BLaER1 (cell line): ENCODE measurements around the gene KPNA2.
"Not testable (repeated sequence)": the region's sequence is repeated elsewhere in the genome, so short reads cannot be mapped to it uniquely, and the experiment has no call there.

ENCODE experiments used
- H3K27ac ChIP-seq: shearing (Covaris generic); formaldehyde crosslinking; 2 replicates; pipeline ENCODE4 v1.8.1; 2022
- H3K27me3 ChIP-seq: shearing (Covaris generic); formaldehyde crosslinking; 2 replicates; pipeline ENCODE4 v1.8.1; 2022
- H3K36me3 ChIP-seq: shearing (Covaris generic); formaldehyde crosslinking; 2 replicates; pipeline ENCODE4 v1.8.1; 2022
- H3K4me1 ChIP-seq: shearing (Covaris generic); formaldehyde crosslinking; 2 replicates; pipeline ENCODE4 v1.8.1; 2022
- H3K4me2 ChIP-seq: shearing (Covaris generic); formaldehyde crosslinking; 2 replicates; pipeline ENCODE4 v1.8.1; 2022
- H3K4me3 ChIP-seq: shearing (Covaris generic); formaldehyde crosslinking; 2 replicates; pipeline ENCODE4 v1.8.1; 2022
- H3K9ac ChIP-seq: shearing (Covaris generic); formaldehyde crosslinking; 2 replicates; pipeline ENCODE4 v1.8.1; 2022
- H3K9me3 ChIP-seq: shearing (Covaris generic); formaldehyde crosslinking; 2 replicates; pipeline ENCODE4 v1.8.1; 2022
- H4K20me1 ChIP-seq: shearing (Covaris generic); formaldehyde crosslinking; 2 replicates; pipeline ENCODE4 v1.8.1; 2022
- Cebpa-rat ChIP-seq: shearing (Covaris generic); IDR thresholded peaks from 2 replicates; pipeline ENCODE4 v1.8.1; 2022

The KPNA2 gene

GRCh38 chr17:68019675-68020408, 15.7 kb upstream of the KPNA2 start:
- peak overlapping the region; percentile 81 for H3K4me2 ChIP-seq
- H3K9me3 ChIP-seq: no peaks in the 10 kb centered on the region
- H4K20me1 ChIP-seq: no peaks in the 10 kb centered on the region
- H3K36me3 ChIP-seq: no peaks in the 10 kb centered on the region
- peak overlapping the region; percentile 70 for H3K4me3 ChIP-seq
- H3K9ac ChIP-seq: peak overlapping the region; percentile 77
- H3K27ac ChIP-seq: peak overlapping the region; percentile 76
- peaks cover 15% of the 10 kb centered on the region for H3K4me1 ChIP-seq
- H3K27me3 ChIP-seq: no peaks in the 10 kb centered on the region
- no peak for TF ChIP-seq Cebpa-rat

- peak overlapping the region; percentile 70 for H3K4me3 ChIP-seq
- peak overlapping the region; percentile 77 for H3K9ac ChIP-seq
- no peaks in the 10 kb centered on the region for H4K20me1 ChIP-seq
- no peaks in the 10 kb centered on the region for H3K36me3 ChIP-seq
- peak overlapping the region; percentile 81 for H3K4me2 ChIP-seq
- H3K27me3 ChIP-seq: no peaks in the 10 kb centered on the region
- TF ChIP-seq Cebpa-rat: no peak
- H3K27ac ChIP-seq: peak overlapping the region; percentile 76
- H3K9me3 ChIP-seq: no peaks in the 10 kb centered on the region
- peaks cover 15% of the 10 kb centered on the region for H3K4me1 ChIP-seq
These were observed 15.2 kb upstream of the KPNA2 start for GRCh38 chr17:68020409-68020756.

- H3K4me3 ChIP-seq: peak overlapping the region; percentile 70
- H3K4me1 ChIP-seq: peaks cover 15% of the 10 kb centered on the region
- H3K27ac ChIP-seq: peak overlapping the region; percentile 76; the same call in 1 of the 2 replicates
- H3K4me2 ChIP-seq: peak overlapping the region; percentile 81
- peak overlapping the region; percentile 77 for H3K9ac ChIP-seq
- not testable (repeated sequence) for H3K9me3 ChIP-seq, H3K36me3 ChIP-seq, H4K20me1 ChIP-seq, H3K27me3 ChIP-seq
These were observed 14.7 kb upstream of the KPNA2 start for GRCh38 chr17:68020791-68021190.

GRCh38 chr17:68021963-68022362, 13.6 kb upstream of the KPNA2 start:
- Histone ChIP-seq H3K4me2 (no peak overlapping the region), H3K27ac (no peak overlapping the region), H3K36me3 (no peaks in the 10 kb centered on the region), H3K9me3 (no peaks in the 10 kb centered on the region), H4K20me1 (no peaks in the 10 kb centered on the region), H3K27me3 (no peaks in the 10 kb centered on the region), H3K4me3 (no peak overlapping the region), H3K9ac (no peak overlapping the region), H3K4me1 (peaks cover 15% of the 10 kb centered on the region)
- TF ChIP-seq Cebpa-rat: no peak

GRCh38 chr17:68022547-68022946, 13.0 kb upstream of the KPNA2 start:
- not testable (repeated sequence) for H3K4me2 ChIP-seq, H3K9ac ChIP-seq, H3K36me3 ChIP-seq, H3K27ac ChIP-seq, H3K27me3 ChIP-seq, H4K20me1 ChIP-seq, H3K4me3 ChIP-seq, H3K9me3 ChIP-seq
- peaks cover 15% of the 10 kb centered on the region for H3K4me1 ChIP-seq

GRCh38 chr17:68029512-68030215, 5.9 kb upstream of the KPNA2 start:
- no peak overlapping the region for H3K4me2 ChIP-seq
- H4K20me1 ChIP-seq: no peaks in the 10 kb centered on the region
- H3K36me3 ChIP-seq: no peaks in the 10 kb centered on the region
- TF ChIP-seq Cebpa-rat: no peak
- no peaks in the 10 kb centered on the region for H3K27me3 ChIP-seq
- no peaks in the 10 kb centered on the region for H3K9me3 ChIP-seq
- no peak overlapping the region for H3K9ac ChIP-seq
- H3K27ac ChIP-seq: no peak overlapping the region
- H3K4me1 ChIP-seq: peaks cover 8% of the 10 kb centered on the region
- H3K4me3 ChIP-seq: no peak overlapping the region

- Histone ChIP-seq H3K4me3 (no peak overlapping the region), H3K4me2 (no peak overlapping the region), H3K9ac (no peak overlapping the region), H3K4me1 (peaks cover 31% of the 10 kb centered on the region), H3K9me3 (no peaks in the 10 kb centered on the region), H3K27me3 (no peaks in the 10 kb centered on the region), H3K27ac (no peak overlapping the region), H3K36me3 (peaks cover 21% of the 10 kb centered on the region), H4K20me1 (peaks cover 33% of the 10 kb centered on the region)
- TF ChIP-seq Cebpa-rat: no peak
These were observed 1.7 kb upstream of the KPNA2 start for GRCh38 chr17:68033636-68034451.

GRCh38 chr17:68034452-68034776, 1.1 kb upstream of the KPNA2 start:
- TF ChIP-seq Cebpa-rat: no peak
- no peak overlapping the region for H3K27ac ChIP-seq
- peak overlapping the region; percentile 66; the same call in 1 of the 2 replicates for H3K4me2 ChIP-seq

GRCh38 chr17:68035131-68035522, 408 bp upstream of the KPNA2 start:
- Histone ChIP-seq H3K4me1 (peaks cover 31% of the 10 kb centered on the region), H3K4me3 (peak overlapping the region; percentile 82), H3K27ac (no peak overlapping the region), H3K9me3 (no peaks in the 10 kb centered on the region), H4K20me1 (peaks cover 44% of the 10 kb centered on the region), H3K9ac (no peak overlapping the region), H3K36me3 (peaks cover 34% of the 10 kb centered on the region), H3K4me2 (peak overlapping the region; percentile 66), H3K27me3 (no peaks in the 10 kb centered on the region)
- TF ChIP-seq Cebpa-rat: no peak

More at GRCh38 chr17:68034452-68034776, 1.1 kb upstream of the KPNA2 start:
- H3K4me3 ChIP-seq: no peak overlapping the region
- H3K9me3 ChIP-seq: no peaks in the 10 kb centered on the region
- peaks cover 26% of the 10 kb centered on the region for H3K36me3 ChIP-seq
- H3K27me3 ChIP-seq: no peaks in the 10 kb centered on the region
- H3K4me1 ChIP-seq: peaks cover 31% of the 10 kb centered on the region
- H4K20me1 ChIP-seq: peaks cover 38% of the 10 kb centered on the region
- H3K9ac ChIP-seq: no peak overlapping the region
